Measurements from ENCODE around the gene TIAM2.

Gene TIAM2

GRCh38 chr6:155026706-155027045, 31.6 kb downstream of the TIAM2 start:
- DNase-seq: no peak

- DNase-seq: no peak
Observed at GRCh38 chr6:155030148-155030720, 35.1 kb downstream of the TIAM2 start.

DNA sequence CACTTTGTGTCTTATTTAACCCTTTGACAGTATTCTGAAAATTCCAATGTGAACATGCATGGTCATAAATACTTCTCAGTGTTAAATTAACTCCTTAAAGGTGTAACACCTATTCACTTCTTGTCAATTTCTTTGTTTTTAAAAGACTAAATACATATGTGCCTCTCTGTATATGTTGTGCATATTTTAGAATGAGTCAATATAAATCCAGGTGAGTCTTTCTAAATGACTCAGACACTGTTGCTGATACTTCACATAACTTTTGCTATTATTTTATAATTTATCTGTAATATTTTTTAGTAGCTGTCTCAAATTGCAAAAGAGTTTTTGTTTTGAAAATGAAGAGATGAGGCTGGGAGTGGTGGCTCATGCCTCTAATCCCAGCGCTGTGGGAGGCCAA, 36.0 kb downstream of the TIAM2 start:
- no peak for DNase-seq

DNA sequence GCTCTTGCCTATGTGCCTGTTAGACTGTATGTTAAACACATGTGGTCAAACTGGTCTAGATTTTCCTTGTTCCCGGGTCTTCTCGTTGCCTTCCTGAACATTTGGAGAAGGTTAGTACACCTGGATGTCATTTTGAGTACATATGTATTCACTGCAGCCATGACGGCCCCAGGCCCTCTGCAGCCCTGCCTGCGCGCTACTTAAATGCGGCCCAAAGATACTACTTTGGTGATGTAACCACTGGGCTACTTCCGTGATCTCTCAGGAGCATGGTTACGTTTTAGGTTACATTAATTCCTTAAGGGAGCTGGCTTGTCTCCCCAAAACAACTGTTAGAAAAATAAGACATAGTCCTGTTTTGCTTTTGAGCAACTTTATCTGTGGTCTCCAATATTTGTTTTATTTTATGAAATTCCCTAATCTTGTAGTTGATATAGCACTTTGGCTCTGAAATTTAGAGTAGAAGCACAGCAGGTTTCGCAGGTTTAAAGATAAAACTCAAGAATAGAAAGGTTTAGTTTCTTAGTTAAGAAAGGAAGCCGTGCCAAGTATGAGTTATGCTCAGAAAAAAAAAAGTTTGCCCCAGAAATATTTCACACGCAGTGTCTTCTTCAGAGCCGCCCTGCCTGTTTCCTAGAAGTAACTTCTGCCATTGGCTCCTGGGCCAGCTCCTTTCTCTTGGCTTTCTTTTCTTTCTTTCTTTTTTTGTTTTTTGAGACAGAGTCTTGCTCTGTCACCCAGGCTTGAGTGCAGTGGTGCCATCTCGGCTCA, 38.1 kb downstream of the TIAM2 start:
- no peak for DNase-seq

DNA sequence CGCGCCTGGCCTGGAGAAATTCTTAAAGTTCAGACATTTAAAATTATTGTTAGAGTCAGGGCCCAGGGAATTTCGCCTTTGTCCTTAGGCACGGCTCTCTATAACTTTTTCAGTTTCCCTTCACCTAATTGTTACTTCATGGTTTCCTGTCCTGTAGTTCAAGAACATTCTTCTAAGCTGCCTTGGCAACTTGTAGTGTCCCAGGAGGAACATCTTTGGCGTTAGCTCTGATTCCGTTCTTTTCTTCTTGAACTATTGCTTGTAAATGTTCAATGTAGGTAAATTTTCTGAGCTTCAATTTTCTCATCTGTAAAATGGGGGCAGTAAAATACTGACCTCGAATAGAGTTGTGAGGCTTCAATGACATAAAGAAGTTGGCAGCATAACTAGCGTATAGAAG, 41.8 kb downstream of the TIAM2 start:
- no peak for DNase-seq

DNA sequence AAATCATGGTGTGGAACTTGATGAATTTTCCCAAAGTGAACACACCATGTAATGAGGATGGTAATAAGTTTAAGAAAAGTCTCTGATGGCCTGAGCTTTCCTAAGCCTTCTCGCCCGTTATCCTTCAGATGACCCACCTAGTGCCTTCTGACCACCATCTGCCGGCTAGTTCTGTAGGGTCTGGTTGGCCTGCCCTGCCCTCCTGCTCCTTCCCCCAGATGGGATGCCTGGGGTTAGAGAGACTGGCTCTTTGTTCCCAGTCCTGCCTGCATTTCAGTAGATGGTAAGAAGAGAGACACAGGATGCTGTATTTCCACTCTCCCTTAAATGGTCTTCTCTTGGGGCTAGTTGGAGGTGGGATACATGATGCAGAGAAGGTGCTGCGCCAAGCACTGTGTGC, 43.0 kb downstream of the TIAM2 start:
- DNase-seq: no peak

GRCh38 chr6:155038527-155038926, 43.4 kb downstream of the TIAM2 start:
- no peak for DNase-seq

- DNase-seq: no peak
Observed at GRCh38 chr6:155039618-155040017, 44.5 kb downstream of the TIAM2 start.

DNA sequence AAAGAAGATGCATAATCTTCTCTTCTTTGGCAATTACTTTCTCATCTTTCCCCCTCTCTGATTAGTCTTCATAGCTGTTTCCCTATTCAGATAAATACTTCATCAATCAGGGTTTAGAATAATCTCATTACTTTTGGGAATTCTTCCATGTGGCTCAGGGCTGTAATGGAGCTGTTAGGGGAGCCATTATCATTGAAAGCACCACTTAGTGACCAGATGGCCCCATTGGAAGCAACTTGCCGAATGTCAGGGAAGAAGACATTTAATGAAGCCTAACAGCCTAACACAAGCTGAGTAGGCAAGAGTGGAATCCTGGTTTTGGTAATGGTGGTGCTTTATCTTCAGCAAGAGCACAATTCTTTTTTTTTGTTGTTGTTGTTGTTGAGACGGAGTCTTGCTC, 45.0 kb downstream of the TIAM2 start:
- DNase-seq: no peak

DNA sequence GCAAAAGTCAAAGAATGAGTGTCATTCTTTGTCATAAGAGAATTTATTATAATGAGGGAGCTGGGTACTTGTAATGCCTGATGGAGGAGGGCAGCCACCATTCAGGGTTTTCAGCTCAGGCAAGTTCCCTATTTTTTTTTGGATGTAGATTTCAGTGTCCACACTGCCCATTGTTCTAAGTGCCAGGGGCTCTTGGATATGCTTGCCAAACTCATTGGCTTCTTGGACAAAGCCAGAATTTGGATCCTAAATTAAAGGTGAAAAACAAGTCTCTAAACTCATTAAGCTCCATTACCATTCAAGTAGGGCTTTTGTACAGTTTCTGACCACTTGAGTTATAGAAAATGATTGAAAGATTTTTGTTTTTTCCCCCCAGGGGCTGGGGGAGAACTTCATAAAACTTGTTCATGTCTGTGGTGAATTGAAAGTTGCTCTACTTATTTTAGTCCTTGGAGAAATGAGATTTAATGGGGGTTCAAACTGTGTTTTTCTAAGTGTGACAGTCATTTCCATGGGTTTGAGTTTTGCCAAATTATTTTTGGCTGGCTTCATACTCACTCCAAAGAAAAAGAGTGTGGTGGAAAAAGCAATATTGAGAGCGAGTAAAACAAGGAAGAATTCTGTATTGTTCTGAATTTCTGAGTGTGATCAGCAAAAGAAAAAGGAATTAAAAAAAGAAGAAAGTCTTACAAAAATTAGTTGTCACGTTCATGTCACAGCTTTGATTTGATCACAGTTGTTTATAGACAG, 46.0 kb downstream of the TIAM2 start:
- no peak for DNase-seq

- DNase-seq: peak; percentile 54
Observed at GRCh38 chr6:155041741-155042279, 46.7 kb downstream of the TIAM2 start.

GRCh38 chr6:155042983-155043382, 47.9 kb downstream of the TIAM2 start:
- no peak for DNase-seq

- no peak for DNase-seq
Observed at GRCh38 chr6:155045561-155046404, 50.7 kb downstream of the TIAM2 start.

- DNase-seq: no peak
Observed at GRCh38 chr6:155047523-155047922, 52.4 kb downstream of the TIAM2 start.

GRCh38 chr6:155050311-155050710, 55.2 kb downstream of the TIAM2 start:
- DNase-seq: no peak

DNA sequence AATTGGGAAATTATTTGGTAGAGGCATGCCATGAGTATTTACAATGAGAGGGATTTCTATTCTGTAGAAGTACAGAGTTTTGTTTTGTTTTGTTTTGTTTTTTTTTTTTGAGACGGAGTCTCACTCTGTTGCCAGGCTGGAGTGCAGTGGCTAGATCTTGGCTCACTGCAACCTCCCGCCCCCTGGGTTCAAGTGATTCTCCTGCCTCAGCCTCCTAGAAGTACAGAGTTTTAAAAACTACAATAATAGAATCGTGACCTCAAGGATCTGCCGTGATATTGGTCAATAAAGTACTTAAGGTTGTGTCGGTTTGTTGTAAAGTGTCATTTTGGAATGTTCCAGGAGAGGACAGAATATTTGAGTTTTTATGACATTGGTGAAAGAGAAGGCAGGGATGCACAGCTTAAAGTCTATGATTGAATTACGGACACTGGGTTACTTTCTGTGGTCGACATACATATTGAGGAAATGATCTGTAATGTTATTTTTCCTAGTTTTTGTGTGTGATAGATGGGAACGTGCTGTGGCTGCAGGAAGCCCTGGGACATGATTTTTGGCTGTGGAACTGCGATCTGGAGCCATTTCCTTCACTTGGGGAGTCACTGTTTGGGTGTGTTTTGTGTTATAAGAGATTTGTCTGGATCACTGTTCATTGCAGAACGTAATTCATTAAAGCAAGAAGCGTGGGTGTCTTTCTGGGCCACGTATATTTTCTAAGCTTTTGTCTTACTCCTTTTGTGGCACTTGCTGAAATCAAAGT, 59.6 kb downstream of the TIAM2 start:
- DNase-seq: peak; percentile 53

- no peak for DNase-seq
Observed at GRCh38 chr6:155055729-155056128, 60.6 kb downstream of the TIAM2 start.

DNA sequence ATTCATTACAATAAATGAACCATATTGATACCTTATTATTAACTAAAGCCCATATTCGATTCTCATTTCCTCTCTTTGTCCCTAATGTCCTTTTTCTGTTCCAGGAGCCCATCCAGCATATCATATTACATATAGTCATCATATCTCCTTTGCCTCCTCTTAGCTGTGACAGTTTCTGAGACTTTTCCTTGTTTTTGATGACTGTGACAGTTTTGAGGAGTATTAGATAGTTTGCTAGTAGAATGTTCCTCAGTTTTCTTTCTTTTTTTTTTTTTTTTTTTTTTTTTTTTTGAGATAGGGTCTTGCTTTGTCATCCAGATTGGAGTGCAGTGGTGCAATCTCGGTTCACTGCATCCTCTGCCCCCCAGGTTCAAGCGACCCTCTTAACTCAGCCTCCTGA, 61.6 kb downstream of the TIAM2 start:
- no peak for DNase-seq

GRCh38 chr6:155061381-155061780, 66.3 kb downstream of the TIAM2 start:
- no peak for DNase-seq

DNA sequence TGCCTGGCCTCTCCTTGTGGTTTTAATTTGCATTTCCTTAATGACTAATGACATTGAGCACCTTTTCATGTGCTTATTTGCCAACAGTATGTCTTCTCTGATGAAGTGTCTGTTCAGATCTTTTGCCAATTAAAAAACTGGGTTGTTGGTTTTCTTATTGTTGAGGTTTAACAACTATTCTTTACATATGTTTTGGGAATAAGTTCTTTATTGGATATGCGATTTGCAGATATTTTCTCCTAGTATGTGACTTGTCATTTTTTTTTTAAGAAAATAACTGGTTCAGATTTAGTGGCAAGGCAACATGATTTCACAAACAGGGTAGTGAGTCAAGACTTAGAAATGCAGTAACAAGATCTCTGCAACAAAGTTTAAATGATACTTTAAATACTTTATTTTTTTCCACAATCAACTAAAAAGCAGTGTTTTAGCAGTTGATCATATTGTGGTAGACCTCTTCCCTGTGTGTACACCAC, 67.8 kb downstream of the TIAM2 start:
- DNase-seq: no peak

DNA sequence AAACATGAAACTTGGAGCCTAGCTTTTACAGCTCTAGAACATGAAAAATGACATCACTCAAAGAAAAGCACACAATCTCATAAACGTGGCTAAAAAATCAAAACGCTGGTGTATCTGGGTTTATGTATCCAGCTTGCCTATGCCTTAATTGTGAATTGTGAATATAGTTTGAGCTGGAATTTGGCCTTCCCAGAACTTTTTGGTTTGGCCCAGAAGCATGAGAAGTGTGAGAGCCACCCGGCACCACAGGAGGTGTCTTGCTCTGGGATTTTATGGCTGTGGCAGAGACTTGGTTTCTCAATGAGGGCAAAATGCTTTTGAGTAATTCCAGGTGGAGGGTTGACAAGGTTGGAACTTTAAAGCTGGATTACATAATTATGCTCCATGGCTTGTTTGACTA, 69.2 kb downstream of the TIAM2 start:
- DNase-seq: no peak

- peak; percentile 82 for DNase-seq
Observed at GRCh38 chr6:155066361-155066760, 71.2 kb downstream of the TIAM2 start.

Data from right hindlimb (tissue), 1 donor.